Thyroid gland (tissue), 4 donors: Measurements from ENCODE around the gene ZBTB7A. TPM values are rescaled to one million over a fixed set of nuclear protein-coding genes. Genes with fewer than 3 reads are reported as not detected.

Source experiments
- DNase-seq, 2 donors: peaks; one replicate each; pipeline ENCODE4 v3.0.0-alpha.2; 2019
- H3K27ac ChIP-seq, 3 donors: fragments of 200-600 bp; sonication (generic); 1 replicate in 2 of 3; 2 replicates in 1 of 3; pipeline ENCODE4 v1.5.1; 2016 to 2019; ENCODE audit warnings: mild to moderate bottlenecking in 1 of 3, moderate library complexity in 1 of 3
- H3K27me3 ChIP-seq: fragments of 200-600 bp; sonication (generic); one replicate; pipeline ENCODE4 v1.5.1; 2019
- H3K36me3 ChIP-seq, 2 donors: fragments of 200-600 bp; sonication (generic); one replicate each; pipeline ENCODE4 v1.5.1; 2016 to 2019
- H3K4me1 ChIP-seq, 2 donors: fragments of 200-600 bp; sonication (generic); one replicate each; pipeline ENCODE4 v1.5.1; 2017 to 2019
- H3K4me3 ChIP-seq, 3 donors: fragments of 200-600 bp; sonication (generic); replicated peaks in 1 of 3; 1 replicate in 2 of 3; 2 replicates in 1 of 3; pipeline ENCODE4 v1.5.1; 2016; ENCODE audit warnings: mild to moderate bottlenecking in 1 of 3
- H3K9me3 ChIP-seq: fragments of 200-600 bp; sonication (generic); one replicate; pipeline ENCODE4 v1.5.1; 2017
- POLR2A ChIP-seq, 2 donors: fragments of 450-650 bp; IDR thresholded peaks; one replicate each; pipeline ENCODE4 v1.6.1; 2017; ENCODE audit warnings: antibody characterized with exemption in 2 of 2, mild to moderate bottlenecking in 2 of 2, moderate library complexity in 1 of 2
- WGBS, 2 donors: methylation state at CpG; one replicate each; pipeline ENCODE4 v1.1.5; 2017; 5-methylcytosine and 5-hydroxymethylcytosine counted together
- intact Hi-C: fragments of 100-400 bp; cut with DNase I; formaldehyde crosslinking; loops from one replicate; pipeline ENCODE4 v1.15.1; 2023
- total RNA-seq, 4 donors: library from RNA; depleted of rRNA; stranded (reverse); fragments of >200 nt; gene quantifications; one replicate each; pipeline ENCODE4 v1.2.3, GENCODE V29; 2016
- TF ChIP-seq, protein P1 (sequence below), 6 experiments: fragments of 200-600 bp in 3 of 6; fragments of 450-650 bp in 3 of 6; sonication (generic) in 3 of 6; IDR thresholded peaks; one replicate each; pipeline ENCODE4 v1.5.1; 2016 to 2019; ENCODE audit warnings: antibody characterized with exemption in 6 of 6, mild to moderate bottlenecking in 2 of 6, inconsistent platforms in 1 of 6, moderate library complexity in 1 of 6

Gene ZBTB7A
- total RNA-seq, 4 donors from 2014 or later = 45.3 to 85.3 (median 54.9) TPM

DNA sequence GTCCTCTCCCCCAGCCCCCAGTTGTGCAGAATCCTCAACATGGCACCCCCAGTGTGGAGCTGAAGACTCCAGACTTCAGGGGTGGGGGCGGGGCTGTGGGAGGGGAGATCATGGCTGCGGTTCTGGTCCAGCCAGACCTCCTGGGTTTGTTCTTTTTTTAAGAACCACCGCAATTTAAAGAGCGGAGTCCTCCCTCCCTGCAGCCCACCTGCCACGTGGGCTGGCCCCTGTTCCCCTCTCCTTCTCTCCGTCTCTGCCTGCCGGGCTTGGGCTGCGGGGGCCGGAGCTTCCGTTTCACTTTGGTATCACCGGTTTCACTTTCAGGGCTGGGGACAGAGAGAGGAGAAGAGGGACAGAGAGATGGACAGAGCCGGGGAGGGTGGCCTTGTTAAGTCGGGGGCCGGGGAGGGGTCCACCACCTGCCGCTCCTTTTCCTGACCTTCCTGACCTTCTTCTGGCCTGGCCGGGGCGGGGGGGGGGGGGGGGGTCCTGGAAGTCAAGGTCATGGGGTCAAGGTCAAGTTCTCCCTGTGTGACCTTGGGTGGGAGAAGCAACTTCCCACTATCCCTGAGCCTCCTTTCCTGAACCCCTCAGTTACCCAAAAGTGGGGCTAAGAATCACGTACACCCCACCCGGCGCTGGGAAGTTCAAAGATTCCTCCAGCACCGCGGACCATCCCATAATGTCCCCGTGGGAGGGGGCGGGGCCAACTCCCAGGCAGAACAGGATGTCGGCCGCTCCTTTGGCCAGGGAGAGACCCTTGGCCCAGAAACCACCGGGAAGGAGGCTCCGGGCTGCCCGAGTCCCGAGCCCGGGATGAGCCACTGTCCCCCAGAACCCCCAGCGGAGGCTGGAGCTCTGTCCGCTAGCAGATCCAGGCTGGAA, 11.3 kb upstream of the ZBTB7A start:
- Histone ChIP-seq H3K36me3 (no peaks in the 10 kb centered on the region), H3K4me3 (peak overlapping the region; percentile 13 to 53 (median 39)), H3K9me3 (no peaks in the 10 kb centered on the region), H3K4me1 (peaks cover 9 to 15% of the 10 kb centered on the region in 2 donors), H3K27me3 (no peaks in the 10 kb centered on the region), H3K27ac (peak overlapping the region; percentile 50 to 74 (median 63))
- peak; percentile 61 to 63 for DNase-seq
- 12 to 19% methylated on average over 18 to 24 of the region's 33 CpGs for WGBS, 2 donors
- intact Hi-C loops = no loop called here
- TF ChIP-seq POLR2A (IDR thresholded peaks at IDR 0.05) = peak in 1 of 2 donors; percentile 15
- TF ChIP-seq, protein P1, sequence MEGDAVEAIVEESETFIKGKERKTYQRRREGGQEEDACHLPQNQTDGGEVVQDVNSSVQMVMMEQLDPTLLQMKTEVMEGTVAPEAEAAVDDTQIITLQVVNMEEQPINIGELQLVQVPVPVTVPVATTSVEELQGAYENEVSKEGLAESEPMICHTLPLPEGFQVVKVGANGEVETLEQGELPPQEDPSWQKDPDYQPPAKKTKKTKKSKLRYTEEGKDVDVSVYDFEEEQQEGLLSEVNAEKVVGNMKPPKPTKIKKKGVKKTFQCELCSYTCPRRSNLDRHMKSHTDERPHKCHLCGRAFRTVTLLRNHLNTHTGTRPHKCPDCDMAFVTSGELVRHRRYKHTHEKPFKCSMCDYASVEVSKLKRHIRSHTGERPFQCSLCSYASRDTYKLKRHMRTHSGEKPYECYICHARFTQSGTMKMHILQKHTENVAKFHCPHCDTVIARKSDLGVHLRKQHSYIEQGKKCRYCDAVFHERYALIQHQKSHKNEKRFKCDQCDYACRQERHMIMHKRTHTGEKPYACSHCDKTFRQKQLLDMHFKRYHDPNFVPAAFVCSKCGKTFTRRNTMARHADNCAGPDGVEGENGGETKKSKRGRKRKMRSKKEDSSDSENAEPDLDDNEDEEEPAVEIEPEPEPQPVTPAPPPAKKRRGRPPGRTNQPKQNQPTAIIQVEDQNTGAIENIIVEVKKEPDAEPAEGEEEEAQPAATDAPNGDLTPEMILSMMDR (IDR thresholded peaks at IDR 0.05) = no peak

DNA sequence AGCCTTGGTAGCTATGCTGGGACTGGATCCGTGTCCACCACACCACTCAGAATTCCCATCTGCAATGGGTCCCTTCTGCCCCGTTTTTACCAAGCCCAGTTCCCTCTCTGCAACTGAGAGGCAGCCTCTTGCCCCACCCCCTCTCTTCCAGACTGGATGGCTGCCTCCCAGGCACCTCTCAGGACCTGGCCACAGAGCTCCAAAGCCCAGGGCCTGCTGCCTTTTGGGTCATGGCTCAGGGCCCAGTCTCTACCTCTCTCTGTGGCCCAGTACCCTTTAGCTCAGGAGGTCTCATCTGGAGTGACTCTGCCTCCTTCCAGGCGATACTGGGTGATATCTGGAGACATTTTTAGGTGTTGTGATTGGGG, 10.3 kb upstream of the ZBTB7A start:
- H3K4me1 ChIP-seq = peaks cover 9 to 15% of the 10 kb centered on the region in 2 donors
- no peaks in the 10 kb centered on the region for H3K27me3 ChIP-seq
- H3K4me3 ChIP-seq = no peak overlapping the region
- intact Hi-C loops = no loop called here
- peak overlapping the region in 1 of 3 donors; percentile 74 for H3K27ac ChIP-seq
- WGBS, 2 donors = 75 to 89% methylated on average over 2 to 3 of the region's 3 CpGs
- DNase-seq = peak; percentile 44 to 46
- no peaks in the 10 kb centered on the region for H3K9me3 ChIP-seq
- TF ChIP-seq, protein P1 (IDR thresholded peaks at IDR 0.05) = no peak
- TF ChIP-seq POLR2A (IDR thresholded peaks at IDR 0.05) = no peak
- no peaks in the 10 kb centered on the region for H3K36me3 ChIP-seq

DNA sequence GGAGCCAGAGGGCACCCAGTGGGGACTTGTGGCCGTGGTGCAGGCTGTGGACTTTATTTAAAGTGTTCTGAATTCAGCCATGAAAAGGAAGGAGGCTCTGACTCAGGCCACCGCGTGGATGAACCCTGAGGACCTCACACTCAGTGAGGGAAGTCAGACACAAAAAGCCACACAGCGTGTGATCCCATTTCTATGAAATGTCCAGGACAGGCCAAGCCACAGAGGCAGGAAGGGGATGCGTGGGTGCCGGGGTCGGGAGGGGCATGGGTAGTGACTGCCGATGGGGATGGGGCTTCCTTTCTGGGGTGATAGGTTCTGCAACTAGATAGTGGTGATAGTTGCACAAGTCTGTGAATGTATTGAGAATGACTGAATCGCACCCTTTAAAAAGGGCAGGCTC, 8.7 kb upstream of the ZBTB7A start:
- no peaks in the 10 kb centered on the region for H3K9me3 ChIP-seq
- H3K27me3 ChIP-seq = no peaks in the 10 kb centered on the region
- TF ChIP-seq POLR2A (IDR thresholded peaks at IDR 0.05) = no peak
- TF ChIP-seq, protein P1 (IDR thresholded peaks at IDR 0.05) = no peak
- H3K4me1 ChIP-seq = peaks cover 9 to 15% of the 10 kb centered on the region in 2 donors
- no peak for DNase-seq
- intact Hi-C loops = no loop called here
- H3K36me3 ChIP-seq = no peaks in the 10 kb centered on the region
- H3K27ac ChIP-seq = no peak overlapping the region
- H3K4me3 ChIP-seq = no peak overlapping the region
- 65 to 68% methylated on average over 9 of the region's 9 CpGs for WGBS, 2 donors

DNA sequence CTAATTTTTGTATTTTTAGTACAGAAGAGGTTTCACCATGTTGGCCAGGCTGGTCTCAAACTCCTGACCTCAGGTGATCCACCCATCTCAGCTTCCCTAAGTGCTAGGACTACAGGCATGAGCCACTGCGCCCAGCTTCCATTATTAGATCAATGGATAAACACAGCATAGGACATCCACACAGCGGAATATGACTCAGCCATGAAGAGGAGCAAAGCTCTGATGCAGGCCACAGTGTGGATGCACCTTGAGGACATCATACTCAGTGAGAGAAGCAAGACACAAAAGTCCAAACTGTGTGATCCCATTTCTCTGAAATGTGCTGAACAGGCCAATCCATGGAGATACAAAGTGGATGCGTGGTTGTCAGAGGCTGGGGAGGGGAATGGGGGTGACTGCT, 4.9 kb upstream of the ZBTB7A start:
- Histone ChIP-seq H3K27ac (no peak overlapping the region), H3K4me1 (peaks cover 0 to 9% of the 10 kb centered on the region in 2 donors), H3K36me3 (no peaks in the 10 kb centered on the region), H3K4me3 (no peak overlapping the region), H3K9me3 (no peaks in the 10 kb centered on the region), H3K27me3 (no peaks in the 10 kb centered on the region)
- 94 to 98% methylated on average over 3 of the region's 3 CpGs for WGBS, 2 donors
- DNase-seq = no peak
- intact Hi-C loops = no loop called here
- TF ChIP-seq POLR2A (IDR thresholded peaks at IDR 0.05) = no peak
- TF ChIP-seq, protein P1 (IDR thresholded peaks at IDR 0.05) = no peak

DNA sequence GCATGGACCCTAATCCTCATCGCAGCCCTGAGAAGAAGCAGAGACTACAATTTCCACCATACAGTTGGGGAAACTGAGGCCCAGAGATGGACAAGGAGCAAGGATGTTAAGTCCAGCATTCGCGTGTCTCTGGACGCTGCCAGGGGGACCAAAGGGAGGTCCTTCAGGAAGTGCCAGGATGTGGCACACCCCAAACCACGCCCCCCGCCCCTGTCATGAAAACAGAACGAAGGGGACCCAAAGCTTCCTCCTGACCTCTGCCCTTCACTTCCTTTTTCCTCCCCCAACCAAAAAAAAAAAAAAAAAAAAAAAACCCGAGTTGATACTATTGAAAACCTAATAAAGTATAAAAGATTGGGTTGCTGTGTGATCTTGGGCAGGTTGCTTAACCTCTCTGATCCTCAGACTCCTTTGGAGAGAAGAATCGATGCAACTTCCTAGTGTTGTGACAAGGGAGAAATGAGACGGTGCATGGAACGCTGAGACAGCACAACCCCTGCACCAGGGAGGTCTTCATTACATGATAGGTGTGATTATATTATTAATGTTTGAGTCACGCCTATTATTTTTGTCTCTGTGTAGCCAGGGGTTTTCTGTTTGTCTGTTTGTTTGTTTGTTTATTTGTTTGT, 2.7 kb upstream of the ZBTB7A start:
- TF ChIP-seq, protein P1 (IDR thresholded peaks at IDR 0.05) = no peak
- TF ChIP-seq POLR2A (IDR thresholded peaks at IDR 0.05) = no peak
- Histone ChIP-seq H3K27me3 (no peaks in the 10 kb centered on the region), H3K4me1 (peaks cover under 1 to 9% of the 10 kb centered on the region in 2 donors), H3K4me3 (no peak overlapping the region), H3K9me3 (no peaks in the 10 kb centered on the region), H3K36me3 (no peaks in the 10 kb centered on the region), H3K27ac (no peak overlapping the region)
- no peak for DNase-seq
- intact Hi-C loops = loop anchor here (5.0 kb wide), 1 partner anchor 53 kb away; the partner anchor contains the start of gene MAP2K2
- whole genome bisulfite sequencing, 2 donors = 58 to 59% methylated on average over 12 of the region's 12 CpGs
